GM19351 (cell line): ENCODE results near the gene INPP4A.
"Not testable (repeated sequence)": the region's sequence is repeated elsewhere in the genome, so short reads cannot be mapped to it uniquely, and the experiment has no call there.

ENCODE experiments used
- ATAC-seq: cut with Tn5 transposase; IDR thresholded peaks from one replicate; pipeline ENCODE4 v1.9.1; 2021; ENCODE audit warnings: mild to moderate bottlenecking, moderate library complexity; ENCODE audit not compliant: unreplicated experiment

INPP4A gene

GRCh38 chr2:98444436-98445176 is at the start of gene INPP4A:
Gene INPP4A, plus strand, starts transcription at chr2:98444858. Its CDS starts 75,191 bp downstream, at chr2:98520049.
- peak; percentile 73 for ATAC-seq

- ATAC-seq, result no peak
Measured at GRCh38 chr2:98395977-98396376, 48.7 kb upstream of the INPP4A start.

- ATAC-seq, result no peak
Measured at GRCh38 chr2:98396745-98397355, 47.8 kb upstream of the INPP4A start.

- no peak for ATAC-seq
Measured at GRCh38 chr2:98399140-98399539, 45.5 kb upstream of the INPP4A start.

- ATAC-seq, result no peak
Measured at GRCh38 chr2:98403878-98404277, 40.8 kb upstream of the INPP4A start.

- ATAC-seq, result no peak
Measured at GRCh38 chr2:98404556-98405250, 40.0 kb upstream of the INPP4A start.

- no peak for ATAC-seq
Measured at GRCh38 chr2:98405301-98405700, 39.4 kb upstream of the INPP4A start.

GRCh38 chr2:98408155-98408554 is 36.5 kb upstream of the INPP4A start:
- no peak for ATAC-seq

GRCh38 chr2:98412751-98413458 is 31.8 kb upstream of the INPP4A start:
- peak; percentile 73 for ATAC-seq

GRCh38 chr2:98414246-98414645 is 30.4 kb upstream of the INPP4A start:
- not testable (repeated sequence) for ATAC-seq

- not testable (repeated sequence) for ATAC-seq
Measured at GRCh38 chr2:98415719-98416248, 28.9 kb upstream of the INPP4A start.

- no peak for ATAC-seq
Measured at GRCh38 chr2:98416383-98417159, 28.1 kb upstream of the INPP4A start.

- no peak for ATAC-seq
Measured at GRCh38 chr2:98419544-98419943, 25.1 kb upstream of the INPP4A start.

- ATAC-seq, result no peak
Measured at GRCh38 chr2:98419977-98420725, 24.5 kb upstream of the INPP4A start.

GRCh38 chr2:98422449-98422848 is 22.2 kb upstream of the INPP4A start:
- ATAC-seq, result no peak

GRCh38 chr2:98426771-98427170 is 17.9 kb upstream of the INPP4A start:
- no peak for ATAC-seq

- no peak for ATAC-seq
Measured at GRCh38 chr2:98432145-98432544, 12.5 kb upstream of the INPP4A start.

GRCh38 chr2:98433363-98433964 is 11.2 kb upstream of the INPP4A start:
- no peak for ATAC-seq

- no peak for ATAC-seq
Measured at GRCh38 chr2:98434492-98434891, 10.2 kb upstream of the INPP4A start.
